Neural cell (in vitro differentiated cells): Measurements from ENCODE around the gene UMODL1. TPM values are rescaled to one million over a fixed set of nuclear protein-coding genes. Genes with fewer than 3 reads are reported as not detected.

Source experiments
- H2AFZ ChIP-seq: fragments of 200-600, 300-800 bp; sonication (generic), shearing (Covaris generic); 2 replicates; pipeline ENCODE4 v1.6.0; 2014; ENCODE audit warnings: low read depth, mild to moderate bottlenecking, antibody characterized with exemption, low read length, moderate library complexity
- H3F3A ChIP-seq: fragments of 200-600 bp; shearing (Covaris generic); 2 replicates; pipeline ENCODE4 v1.6.1; 2016; ENCODE audit warnings: mild to moderate bottlenecking, moderate library complexity, mixed read lengths, antibody characterized with exemption, low read length; ENCODE audit not compliant: insufficient read depth, poor library complexity, severe bottlenecking
- H3K27ac ChIP-seq: fragments of 200-600, 300-800 bp; sonication (generic), shearing (Covaris generic); 2 replicates; pipeline ENCODE4 v1.5.1; 2014; ENCODE audit warnings: mild to moderate bottlenecking, low read length, moderate library complexity
- H3K27me3 ChIP-seq: fragments of 300-800, 200-600 bp; sonication (generic), shearing (Covaris generic); 2 replicates; pipeline ENCODE4 v1.6.0; 2014; ENCODE audit warnings: mild to moderate bottlenecking, low read depth, low read length, moderate library complexity; ENCODE audit not compliant: insufficient read depth
- H3K36me3 ChIP-seq: fragments of 300-800, 200-600 bp; sonication (generic), shearing (Covaris generic); 2 replicates; pipeline ENCODE4 v1.5.1; 2014; ENCODE audit warnings: mild to moderate bottlenecking, antibody characterized with exemption, low read length, moderate library complexity; ENCODE audit not compliant: insufficient read depth
- H3K4me2 ChIP-seq: fragments of 300-800, 200-600 bp; sonication (generic), shearing (Covaris generic); 2 replicates; pipeline ENCODE4 v1.6.0; 2014; ENCODE audit warnings: mild to moderate bottlenecking, low read length
- H3K4me3 ChIP-seq: fragments of 300-800, 200-600 bp; sonication (generic), shearing (Covaris generic); 2 replicates; pipeline ENCODE4 v1.5.1; 2014; ENCODE audit warnings: mild to moderate bottlenecking, low read length, moderate library complexity
- H3K79me2 ChIP-seq: fragments of 200-600 bp; shearing (Covaris generic); replicated peaks from 2 replicates; pipeline ENCODE4 v1.6.0; 2014; ENCODE audit warnings: mild to moderate bottlenecking, low read length, moderate library complexity; ENCODE audit not compliant: insufficient read depth
- H3K9ac ChIP-seq: fragments of 300-800, 200-600 bp; sonication (generic), shearing (Covaris generic); 2 replicates; pipeline ENCODE4 v1.6.1; 2016; ENCODE audit warnings: mild to moderate bottlenecking, low read length, mixed read lengths
- H3K9me2 ChIP-seq: fragments of 200-600 bp; shearing (Covaris generic); 2 replicates; pipeline ENCODE4 v1.6.1; 2016; ENCODE audit warnings: mild to moderate bottlenecking, low read length, mixed read lengths; ENCODE audit not compliant: insufficient read depth
- H3K9me3 ChIP-seq: fragments of 200-600, 300-800 bp; sonication (generic), shearing (Covaris generic); 2 replicates; pipeline ENCODE4 v1.6.1; 2016; ENCODE audit warnings: mild to moderate bottlenecking, mixed run types, low read length, moderate library complexity, mixed read lengths
- H4K20me1 ChIP-seq: fragments of 200-600 bp; shearing (Covaris generic); 2 replicates; pipeline ENCODE4 v1.6.1; 2016; ENCODE audit warnings: mild to moderate bottlenecking, mixed run types; ENCODE audit not compliant: insufficient read depth
- CTCF ChIP-seq: fragments of 450-650 bp; IDR thresholded peaks from 2 replicates; pipeline ENCODE4 v1.5.1; 2014; ENCODE audit warnings: antibody characterized with exemption, mild to moderate bottlenecking, moderate library complexity; ENCODE audit not compliant: poor library complexity, severe bottlenecking
- EP300 ChIP-seq: fragments of 450-650 bp; conservative IDR thresholded peaks from 2 replicates; pipeline ENCODE4 v1.6.1; 2014; ENCODE audit warnings: antibody characterized with exemption, mild to moderate bottlenecking, moderate library complexity; ENCODE audit not compliant: poor library complexity, severe bottlenecking
- EZH2 ChIP-seq: fragments of 200-600, 300-800 bp; shearing (Covaris generic), sonication (generic); IDR thresholded peaks from 2 replicates; pipeline ENCODE4 v1.6.1; 2014; ENCODE audit warnings: antibody characterized with exemption, low read length, borderline replicate concordance, mild to moderate bottlenecking; ENCODE audit not compliant: insufficient read depth, poor library complexity, severe bottlenecking
- MXI1 ChIP-seq: fragments of 450-650 bp; conservative IDR thresholded peaks from 2 replicates; pipeline ENCODE4 v1.6.1; 2014; ENCODE audit warnings: antibody characterized with exemption, mild to moderate bottlenecking; ENCODE audit not compliant: poor library complexity, severe bottlenecking
- POLR2AphosphoS5 ChIP-seq: IDR thresholded peaks from 2 replicates; pipeline ENCODE4 v1.6.1; 2012
- RAD21 ChIP-seq: fragments of 450-650 bp; conservative IDR thresholded peaks from 2 replicates; pipeline ENCODE4 v1.6.1; 2014; ENCODE audit warnings: antibody characterized with exemption, mild to moderate bottlenecking, moderate library complexity
- REST ChIP-seq: IDR thresholded peaks from 2 replicates; pipeline ENCODE4 v1.6.1; 2012; ENCODE audit warnings: borderline replicate concordance
- SMC3 ChIP-seq: fragments of 450-650 bp; conservative IDR thresholded peaks from 2 replicates; pipeline ENCODE4 v1.6.1; 2014; ENCODE audit warnings: antibody characterized with exemption, mild to moderate bottlenecking, moderate library complexity; ENCODE audit not compliant: poor library complexity
- TAF1 ChIP-seq: IDR thresholded peaks from 2 replicates; pipeline ENCODE4 v1.6.1; 2012; ENCODE audit warnings: low read depth
- polyA plus RNA-seq: library from polyadenylated mRNA; depleted of rRNA; stranded (reverse); fragments of >200 nt; gene quantifications from 2 replicates; pipeline ENCODE4 v1.2.3, GENCODE V29; 2014

UMODL1 gene
- polyA plus RNA-seq, 1 donor from 2014 or later, result 0.11 TPM

GRCh38 chr21:42110691-42111469, 39.8 kb downstream of the UMODL1 start:
- TF ChIP-seq SMC3, result no peak
- TF ChIP-seq POLR2AphosphoS5, result no peak
- no peak for TF ChIP-seq TAF1
- no peak for TF ChIP-seq RAD21
- no peak for TF ChIP-seq EP300
- TF ChIP-seq EZH2, result no peak
- TF ChIP-seq MXI1, result no peak
- no peaks in the 10 kb centered on the region for H3K9me3 ChIP-seq
- no peak overlapping the region for H3K27ac ChIP-seq

GRCh38 chr21:42111470-42111743, 40.3 kb downstream of the UMODL1 start:
- H3F3A ChIP-seq, result no peaks in the 10 kb centered on the region
- H3K4me2 ChIP-seq, result no peak overlapping the region
- no peaks in the 10 kb centered on the region for H3K36me3 ChIP-seq
- H3K9me2 ChIP-seq, result no peaks in the 10 kb centered on the region
- H3K27ac ChIP-seq, result no peak overlapping the region
- H4K20me1 ChIP-seq, result no peaks in the 10 kb centered on the region
- H2AFZ ChIP-seq, result no peak overlapping the region
- no peak overlapping the region for H3K9ac ChIP-seq
- no peak for TF ChIP-seq CTCF
- TF ChIP-seq MXI1, result no peak
- no peak for TF ChIP-seq SMC3
- no peak for TF ChIP-seq REST
- TF ChIP-seq POLR2AphosphoS5, result no peak
- TF ChIP-seq EZH2, result no peak
- TF ChIP-seq RAD21, result no peak
- TF ChIP-seq EP300, result no peak
- TF ChIP-seq TAF1, result no peak
- H3K9me3 ChIP-seq, result no peaks in the 10 kb centered on the region
- no peaks in the 10 kb centered on the region for H3K27me3 ChIP-seq
- H3K79me2 ChIP-seq, result no peaks in the 10 kb centered on the region
- H3K4me3 ChIP-seq, result no peak overlapping the region

More at GRCh38 chr21:42110691-42111469, 39.8 kb downstream of the UMODL1 start:
- Histone ChIP-seq H3K4me2 (no peak overlapping the region), H3K36me3 (no peaks in the 10 kb centered on the region), H3K9me2 (no peaks in the 10 kb centered on the region), H3K79me2 (no peaks in the 10 kb centered on the region), H3F3A (no peaks in the 10 kb centered on the region), H3K27me3 (no peaks in the 10 kb centered on the region), H3K4me3 (no peak overlapping the region), H3K9ac (no peak overlapping the region), H2AFZ (no peak overlapping the region), H4K20me1 (no peaks in the 10 kb centered on the region)
